GM21737 (cell line): ENCODE data around the gene NT5C.

ENCODE experiments used
- ATAC-seq: cut with Tn5 transposase; IDR thresholded peaks from one replicate; pipeline ENCODE4 v1.9.1; 2021; ENCODE audit warnings: mild to moderate bottlenecking, moderate library complexity; ENCODE audit not compliant: unreplicated experiment

NT5C gene

DNA sequence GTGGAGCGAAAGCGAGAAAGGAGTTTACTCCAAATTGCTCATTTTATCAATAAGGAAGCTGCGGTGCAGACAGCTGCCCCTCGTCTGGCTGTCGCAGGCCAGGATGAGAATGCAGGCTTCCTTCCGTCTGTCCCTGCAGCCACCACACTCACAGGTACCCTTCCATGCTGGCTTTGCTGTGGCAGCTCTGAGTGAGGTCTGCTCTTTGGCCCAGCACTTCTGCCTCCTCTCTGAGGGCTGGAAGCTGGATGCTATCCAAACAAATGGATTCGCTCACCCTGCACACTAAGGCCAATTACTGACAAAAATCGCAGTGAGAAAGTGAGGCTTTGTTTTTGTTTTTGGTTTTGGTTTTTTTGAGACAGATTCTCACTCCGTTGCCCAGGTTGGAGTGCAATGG, 14.8 kb downstream of the NT5C start:
- ATAC-seq, result no peak

DNA sequence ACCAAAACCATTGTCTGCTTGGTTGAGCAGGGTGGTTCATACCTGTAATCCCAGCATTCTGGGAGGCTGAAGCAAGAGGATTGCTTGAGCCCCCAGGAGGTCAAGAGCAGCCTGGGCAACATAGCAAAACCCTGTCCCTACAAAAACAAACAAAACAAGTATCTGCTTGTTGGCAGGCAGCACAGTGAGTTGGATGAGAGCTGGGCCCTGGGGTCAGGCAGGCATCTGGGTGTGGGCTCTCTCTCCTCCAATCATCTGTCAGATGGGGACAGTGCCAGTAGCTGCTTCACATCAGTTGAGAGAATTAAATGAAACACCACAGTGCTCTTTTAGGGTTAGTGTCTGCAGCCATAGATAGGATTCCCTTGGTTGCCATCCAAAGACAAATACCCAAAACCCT, 16.0 kb downstream of the NT5C start:
- ATAC-seq, result no peak

DNA sequence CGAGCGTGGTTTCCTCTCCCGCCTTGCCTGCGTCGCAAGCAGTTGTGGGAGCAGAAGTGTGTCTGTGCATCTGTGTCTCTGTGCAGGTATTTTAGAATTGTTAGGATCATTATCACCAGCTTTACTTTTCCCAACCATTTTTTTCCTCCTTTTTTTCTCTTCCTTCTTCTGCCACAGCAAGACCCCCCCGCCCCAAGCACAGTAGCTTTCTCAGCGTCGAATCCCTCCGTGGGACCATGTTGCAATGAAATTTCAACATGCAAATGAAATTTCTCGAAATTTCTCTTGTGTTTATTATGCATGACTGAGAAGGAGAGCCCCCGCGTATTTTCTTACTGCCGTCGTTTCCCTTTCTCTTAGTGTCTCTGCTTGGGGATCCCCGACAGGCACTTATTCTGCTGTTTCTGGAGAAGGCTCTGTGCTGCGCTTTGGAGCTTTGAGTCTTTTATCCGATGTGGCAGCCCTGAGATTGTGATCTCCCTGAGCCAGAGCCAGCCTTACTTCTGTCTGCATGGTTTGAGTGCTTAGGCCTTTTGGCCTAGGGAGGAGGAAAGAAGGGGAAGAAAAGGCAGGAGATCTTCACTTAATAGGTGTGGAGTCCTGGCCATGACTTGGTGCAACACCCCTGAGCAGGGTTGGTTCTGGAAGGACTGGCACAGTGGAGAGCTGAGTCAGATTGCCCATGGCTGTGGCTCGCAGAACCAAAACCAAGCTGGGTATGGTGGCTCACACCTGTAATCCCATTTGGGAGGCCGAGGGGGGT, 16.8 kb downstream of the NT5C start:
- no peak for ATAC-seq

DNA sequence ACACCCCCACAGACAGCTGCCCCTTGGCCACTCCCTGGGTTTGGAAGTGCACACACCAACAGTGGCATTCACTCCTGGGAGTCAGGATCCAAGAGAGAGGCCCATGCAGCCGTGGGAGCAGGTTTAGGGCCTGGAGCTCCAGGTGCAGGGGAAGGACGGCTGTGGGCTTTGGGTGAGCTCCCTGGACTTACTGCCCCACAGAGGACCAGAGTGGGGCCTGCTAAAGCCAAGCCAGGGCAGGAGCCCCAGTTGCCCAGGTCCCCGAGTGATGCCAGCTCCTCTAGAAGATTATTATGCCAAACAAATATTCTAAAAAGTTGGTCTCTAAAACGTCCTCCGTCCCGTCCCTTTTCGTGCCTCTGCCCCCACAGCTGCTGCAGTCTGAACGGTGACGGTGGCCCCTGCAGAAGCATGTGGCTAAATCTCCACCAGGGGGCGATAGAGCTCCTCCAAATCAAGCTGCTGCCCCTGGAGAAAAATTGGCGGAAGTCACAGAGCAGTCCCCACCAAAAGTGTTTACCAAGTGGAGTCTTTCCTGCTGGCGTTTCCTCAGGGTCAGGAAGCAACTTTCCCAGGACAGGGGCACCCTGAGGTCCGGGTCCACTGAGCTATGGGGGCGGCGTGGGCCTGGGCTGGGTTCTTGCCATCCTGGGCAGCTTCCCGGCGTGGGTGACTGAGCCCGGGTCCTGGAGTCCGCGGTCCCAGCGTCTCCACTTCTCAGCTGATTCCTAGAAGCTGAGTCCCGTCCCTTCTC, 17.6 kb downstream of the NT5C start:
- no peak for ATAC-seq

DNA sequence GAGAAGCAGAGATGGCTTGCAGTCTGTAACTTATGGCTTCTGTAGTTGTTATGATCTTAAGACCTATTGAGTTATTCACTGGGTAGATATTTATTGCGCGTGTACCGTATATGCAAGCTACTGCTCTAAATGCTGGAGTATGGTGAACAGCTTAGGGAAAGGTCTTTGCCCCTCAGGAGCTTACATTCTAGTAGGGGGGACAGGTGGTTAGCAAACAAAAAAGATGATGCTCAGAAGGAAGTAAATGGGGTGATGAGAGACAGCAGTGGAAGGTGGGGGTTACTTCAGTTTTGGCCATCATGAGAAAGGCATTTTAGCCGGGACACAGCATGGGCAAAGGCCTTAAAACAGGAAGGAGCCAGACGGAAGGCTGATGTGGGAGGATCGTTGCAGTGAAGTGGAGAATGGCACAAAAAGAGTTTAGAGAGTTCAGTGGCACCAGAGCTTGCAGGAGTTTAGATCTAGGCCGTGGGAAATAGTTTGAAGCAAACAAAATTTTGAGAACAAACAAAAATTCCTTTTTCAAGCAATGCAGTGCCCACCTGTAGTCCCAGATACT, 19.7 kb downstream of the NT5C start:
- ATAC-seq, result no peak

DNA sequence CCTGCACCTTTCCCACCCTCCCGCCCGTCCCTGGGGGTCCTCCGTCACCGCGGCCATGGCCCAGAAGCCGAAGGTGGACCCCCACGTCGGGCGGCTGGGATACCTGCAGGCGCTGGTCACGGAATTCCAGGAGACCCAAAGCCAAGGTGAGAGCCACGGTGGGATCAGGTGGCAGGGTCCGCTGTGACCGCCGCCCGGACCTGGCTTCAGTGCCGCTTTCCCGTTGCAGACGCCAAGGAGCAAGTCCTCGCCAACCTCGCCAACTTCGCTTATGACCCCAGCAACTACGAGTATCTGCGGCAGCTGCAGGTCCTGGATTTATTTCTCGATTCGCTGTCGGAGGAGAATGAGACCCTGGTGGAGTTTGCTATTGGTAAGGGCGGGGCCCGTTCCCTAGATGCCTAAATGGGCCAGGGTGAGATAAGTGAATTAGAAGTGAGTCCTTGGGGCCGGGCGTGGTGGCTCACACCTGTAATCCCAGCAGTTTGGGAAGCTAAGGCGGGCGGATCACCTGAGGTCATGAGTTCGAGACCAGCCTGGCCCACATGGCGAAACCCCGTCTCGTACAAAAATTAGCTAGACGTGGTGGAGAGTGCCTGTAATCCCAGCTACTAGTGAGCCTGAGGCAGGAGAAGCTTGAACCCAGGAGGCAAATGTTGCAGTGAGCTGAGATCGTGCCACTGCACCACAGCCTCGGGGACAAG, 21.2 kb downstream of the NT5C start:
- ATAC-seq, result no peak

DNA sequence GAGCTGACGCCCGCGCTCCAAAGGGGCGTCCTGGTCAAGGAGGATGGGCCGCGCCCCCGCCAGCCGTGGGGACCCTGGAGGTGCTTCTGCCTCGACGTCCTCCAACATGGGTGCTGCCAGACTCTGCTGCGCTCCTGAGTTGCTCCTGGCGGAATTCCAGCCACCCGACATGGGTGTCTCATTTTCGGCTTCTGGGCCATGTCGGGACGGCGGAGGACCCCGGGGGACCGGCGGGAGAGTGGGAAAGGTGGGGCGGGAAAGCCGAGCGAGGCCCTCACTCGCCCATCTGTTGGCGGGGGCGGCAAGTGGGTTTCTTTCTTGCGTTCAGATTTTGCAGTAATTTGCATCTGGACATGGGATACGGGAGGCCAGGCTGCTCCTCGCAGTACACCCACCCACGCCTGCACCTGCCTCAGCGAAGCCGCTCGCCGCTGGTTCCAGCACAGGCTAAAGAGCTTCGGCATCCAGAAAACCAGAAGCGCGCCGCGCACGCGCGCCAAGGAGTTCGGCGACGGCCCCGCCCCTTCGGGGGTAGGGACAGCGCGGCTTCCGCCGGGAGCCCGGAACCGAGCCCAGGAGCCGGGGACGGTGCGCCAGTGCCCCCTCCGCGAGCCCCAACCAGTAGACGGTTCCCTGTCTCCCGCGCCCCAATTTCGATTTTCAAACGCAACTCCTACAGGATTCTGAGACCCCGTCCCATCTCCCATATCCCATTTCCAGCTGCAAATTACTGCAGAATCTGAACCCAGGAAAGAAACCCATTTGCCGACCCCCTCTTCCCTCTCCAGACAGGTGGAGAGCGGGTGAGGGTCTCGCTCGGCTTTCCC, 21.9 kb downstream of the NT5C start, which contains the start of gene ARMC7:
TSS of gene ARMC7 (plus strand) at position 563 of the 827 bp plus-strand sequence. CDS start 320 bp downstream, outside the sequence.
- peak; percentile 53 for ATAC-seq

DNA sequence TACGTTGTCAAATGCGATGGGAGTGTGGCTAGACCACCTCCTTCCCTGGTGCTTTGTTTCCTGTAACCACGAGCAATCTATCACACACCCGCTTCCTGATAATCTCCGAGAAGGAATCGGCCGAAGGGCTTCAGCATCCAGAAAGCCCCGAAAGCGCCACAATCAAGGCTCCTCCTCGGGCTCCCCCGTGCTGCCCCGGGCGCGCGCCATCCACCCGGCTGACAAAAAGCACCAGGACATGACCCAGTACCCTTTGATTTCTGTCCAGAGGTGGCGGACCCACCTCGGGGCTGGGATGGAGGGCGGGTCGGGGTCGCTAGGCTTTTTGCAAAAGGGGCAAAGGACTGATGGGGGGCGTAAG, 22.5 kb downstream of the NT5C start:
- ATAC-seq, result no peak

DNA sequence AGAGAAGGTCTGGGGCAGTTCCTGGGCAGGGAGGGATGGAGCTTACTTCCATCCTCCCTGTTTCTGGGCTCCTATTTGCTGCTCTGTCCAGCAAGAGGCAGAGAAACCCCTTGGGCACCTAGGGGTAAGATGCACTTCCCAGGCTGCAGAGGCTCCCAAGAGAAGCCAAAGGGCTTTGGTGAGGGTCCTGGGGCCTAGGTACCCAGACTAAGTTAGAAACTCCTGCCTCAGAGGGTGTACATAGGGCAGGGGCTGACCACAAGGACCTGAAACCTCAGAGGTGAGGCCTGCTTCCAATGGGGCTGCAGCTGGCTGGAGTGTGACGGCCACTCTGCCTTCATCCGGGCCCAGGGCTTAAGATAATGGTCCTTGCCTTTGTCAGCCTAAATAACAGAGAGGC, 23.3 kb downstream of the NT5C start:
- ATAC-seq, result no peak

DNA sequence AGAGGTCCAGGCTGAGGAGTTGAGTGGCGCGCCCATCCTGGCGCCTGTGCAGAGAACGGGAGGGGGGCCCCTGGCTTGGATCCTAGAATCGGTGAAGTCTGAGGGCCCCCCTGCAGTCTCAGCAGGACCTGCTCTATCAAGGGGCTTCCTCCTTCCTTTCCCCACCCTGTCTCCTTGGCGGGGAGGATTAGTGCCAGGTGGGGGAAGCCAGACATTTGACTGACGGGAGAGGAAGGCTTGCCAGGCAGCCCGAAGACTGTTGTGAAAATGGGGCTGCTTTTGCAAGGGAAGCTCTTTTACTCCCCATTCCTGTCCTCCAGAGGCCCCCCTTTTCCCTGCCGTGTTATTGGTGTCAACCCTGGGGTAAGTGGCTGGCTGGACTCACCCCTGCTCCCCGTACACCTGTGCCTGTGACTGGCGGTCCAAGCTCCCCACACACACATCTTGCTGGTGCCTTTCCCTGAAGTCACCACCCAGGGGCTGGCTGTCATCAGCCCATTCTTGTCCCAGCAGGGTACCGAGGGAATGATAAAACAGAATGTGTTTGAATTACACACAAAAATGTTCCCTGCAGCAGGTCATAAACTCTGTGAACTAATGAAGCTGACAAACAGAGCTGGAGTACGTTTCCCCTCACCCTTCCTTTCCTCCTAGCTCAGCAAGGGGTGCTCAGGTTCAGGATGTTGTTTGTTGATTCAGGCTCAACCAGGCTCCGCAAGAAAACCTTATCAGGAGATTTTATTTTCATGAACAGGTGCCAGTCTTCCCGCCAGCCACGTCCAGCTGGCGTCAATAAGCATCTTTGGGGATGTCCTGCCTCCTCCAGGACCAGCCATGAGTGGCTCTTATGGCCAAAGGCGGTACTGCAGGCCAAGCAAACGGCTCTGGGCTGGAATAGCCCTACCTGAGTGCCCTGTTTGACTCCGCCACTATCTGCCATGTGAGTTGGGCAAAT, 26.1 kb downstream of the NT5C start:
- no peak for ATAC-seq

DNA sequence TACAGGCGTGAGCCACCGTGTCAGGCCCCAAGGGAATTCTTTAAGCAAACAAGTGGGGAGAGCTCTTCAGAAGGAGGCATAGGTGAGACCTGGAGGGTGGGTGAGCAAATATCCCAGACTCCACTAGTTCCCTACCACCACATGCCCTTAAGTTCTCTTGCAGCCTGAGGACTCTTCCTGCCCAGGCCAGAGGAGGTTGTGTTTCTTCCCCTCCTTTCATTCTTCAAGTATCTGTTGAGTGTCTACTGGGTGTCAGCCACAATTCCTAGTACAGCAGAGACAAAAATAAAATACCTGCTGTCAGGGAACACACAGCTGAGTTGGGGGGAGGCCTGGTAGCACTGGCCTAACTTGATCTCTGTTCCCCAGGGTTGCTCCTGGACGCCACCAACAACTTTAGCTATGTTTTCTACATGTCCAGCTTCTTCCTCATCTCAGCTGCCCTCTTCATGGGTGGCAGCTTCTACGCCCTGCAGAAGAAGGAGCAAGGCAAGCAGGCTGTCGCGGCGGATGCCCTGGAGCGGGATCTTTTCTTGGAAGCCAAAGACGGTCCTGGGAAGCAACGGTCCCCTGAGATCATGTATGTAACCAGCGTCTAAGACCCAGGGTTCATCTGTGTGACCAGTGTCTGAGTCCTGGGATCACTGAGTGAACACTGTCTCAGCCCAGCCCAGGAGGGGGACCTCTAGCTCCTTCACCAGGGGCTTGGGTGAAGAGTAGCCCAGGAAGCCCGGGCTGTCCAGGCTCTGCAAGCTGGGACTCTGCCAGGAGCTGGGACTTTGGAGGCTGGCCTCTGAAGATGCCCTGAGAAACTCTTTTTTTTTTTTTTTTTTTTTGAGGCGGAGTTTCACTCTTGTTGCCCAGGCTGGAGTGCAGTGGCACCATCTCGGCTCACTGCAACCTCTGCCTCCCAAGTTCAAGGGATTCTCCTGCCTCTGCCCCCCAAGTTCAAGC, 27.7 kb downstream of the NT5C start:
- no peak for ATAC-seq

DNA sequence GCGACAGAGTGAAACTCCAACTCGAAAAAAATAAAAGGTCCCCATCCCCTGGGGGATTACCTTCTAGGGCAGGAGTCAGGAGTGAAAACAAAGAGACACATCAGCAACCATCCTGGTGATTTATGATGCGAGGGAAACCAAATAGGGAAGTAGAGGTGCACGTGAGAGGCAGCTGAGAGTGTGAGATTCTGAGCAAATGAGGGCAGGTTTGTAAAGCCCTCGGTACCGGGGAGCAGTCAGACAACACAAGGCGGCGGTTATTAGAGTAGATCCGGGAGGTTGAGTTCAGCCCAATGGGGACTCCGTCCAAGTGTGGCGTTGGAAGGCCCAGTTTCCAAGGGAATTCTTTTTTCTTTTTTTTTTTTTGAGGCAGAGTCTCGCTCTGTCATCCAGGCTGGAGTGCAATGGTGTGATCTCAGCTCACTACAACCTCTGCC, 29.1 kb downstream of the NT5C start:
- no peak for ATAC-seq

DNA sequence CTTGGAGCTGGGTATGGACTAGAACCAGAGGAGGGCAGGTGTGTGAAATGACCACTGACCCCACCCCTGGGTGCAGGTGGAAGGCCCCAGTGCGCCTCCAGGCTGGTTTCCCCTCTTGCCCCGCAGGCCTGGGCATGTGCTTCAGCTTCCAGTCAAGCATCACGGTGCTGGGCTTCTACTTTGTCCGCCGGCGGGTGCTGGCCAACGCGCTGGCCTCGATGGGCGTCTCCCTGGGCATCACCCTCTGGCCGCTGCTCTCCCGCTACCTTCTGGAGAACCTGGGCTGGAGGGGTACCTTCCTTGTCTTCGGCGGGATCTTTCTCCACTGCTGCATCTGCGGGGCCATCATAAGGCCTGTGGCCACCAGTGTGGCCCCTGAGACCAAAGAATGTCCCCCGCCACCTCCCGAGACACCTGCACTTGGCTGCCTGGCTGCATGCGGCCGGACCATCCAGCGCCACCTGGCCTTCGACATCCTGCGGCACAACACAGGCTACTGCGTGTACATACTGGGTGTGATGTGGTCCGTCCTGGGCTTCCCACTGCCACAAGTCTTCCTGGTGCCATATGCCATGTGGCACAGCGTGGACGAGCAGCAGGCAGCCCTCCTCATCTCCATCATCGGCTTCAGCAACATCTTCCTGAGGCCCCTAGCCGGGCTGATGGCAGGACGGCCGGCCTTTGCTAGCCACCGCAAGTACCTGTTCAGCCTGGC, 31.5 kb downstream of the NT5C start:
- no peak for ATAC-seq

DNA sequence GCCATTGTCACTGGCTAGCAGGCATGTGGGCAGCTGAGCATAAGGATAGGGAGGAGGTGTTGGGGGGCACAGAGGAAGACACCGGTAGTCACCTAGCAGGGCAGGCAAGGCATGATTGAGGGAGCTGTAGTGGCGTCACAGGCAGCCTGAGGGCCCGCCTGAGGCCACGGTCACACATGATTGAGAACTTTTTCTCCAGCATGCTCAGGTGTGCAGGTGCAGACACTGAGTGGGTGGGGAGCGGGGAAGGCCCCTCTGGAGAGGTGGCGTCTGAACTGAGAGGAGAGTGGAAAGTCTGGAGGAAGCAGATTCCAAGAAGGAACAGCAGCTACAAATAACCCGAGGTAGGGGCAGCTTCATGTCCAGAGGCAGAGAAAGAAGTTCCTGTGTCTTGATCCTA, 32.7 kb downstream of the NT5C start:
- ATAC-seq, result no peak

DNA sequence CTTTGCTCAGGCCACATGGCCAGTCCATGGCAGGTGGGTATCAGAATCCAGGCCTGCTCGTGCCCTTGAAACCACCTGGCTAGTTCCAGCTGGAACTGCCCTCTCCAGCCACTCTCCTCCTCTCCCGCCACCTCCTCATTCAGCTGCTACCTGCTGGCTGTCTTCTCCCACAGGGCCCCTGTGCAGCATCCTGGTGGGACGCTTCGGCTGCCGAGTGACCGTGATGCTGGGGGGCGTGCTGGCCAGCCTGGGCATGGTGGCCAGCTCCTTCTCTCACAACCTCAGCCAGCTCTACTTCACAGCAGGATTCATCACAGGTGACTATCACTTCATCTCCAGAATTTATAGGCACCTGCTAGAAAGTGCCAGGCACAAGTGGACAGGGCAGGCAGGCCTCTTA, 33.7 kb downstream of the NT5C start:
- no peak for ATAC-seq

DNA sequence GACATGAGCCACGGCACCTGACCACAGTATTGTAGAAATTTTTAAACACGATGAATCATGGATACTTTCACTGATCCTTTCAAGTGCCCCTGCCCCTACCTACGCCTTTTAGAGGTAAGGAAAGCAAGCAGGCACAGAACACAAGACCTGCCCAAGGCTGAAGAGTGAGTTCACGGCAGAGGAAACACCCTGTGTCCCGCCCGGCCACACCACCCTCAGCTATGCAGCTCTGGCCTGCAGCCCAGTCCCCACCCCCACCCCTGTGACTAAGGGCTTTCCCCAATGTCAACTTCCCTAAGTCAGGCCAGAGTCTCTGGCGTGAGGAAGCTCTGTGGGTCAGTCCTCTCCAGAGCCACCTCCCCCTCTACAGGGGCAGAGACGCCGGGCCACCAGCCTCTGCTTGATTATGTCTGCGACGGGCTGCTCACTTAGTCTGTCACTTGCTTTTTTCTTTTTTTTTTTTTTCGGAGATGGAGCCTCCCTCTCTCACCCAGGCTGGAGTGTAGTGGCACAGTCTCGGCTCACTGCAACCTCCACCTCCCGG, 35.4 kb downstream of the NT5C start:
- no peak for ATAC-seq

DNA sequence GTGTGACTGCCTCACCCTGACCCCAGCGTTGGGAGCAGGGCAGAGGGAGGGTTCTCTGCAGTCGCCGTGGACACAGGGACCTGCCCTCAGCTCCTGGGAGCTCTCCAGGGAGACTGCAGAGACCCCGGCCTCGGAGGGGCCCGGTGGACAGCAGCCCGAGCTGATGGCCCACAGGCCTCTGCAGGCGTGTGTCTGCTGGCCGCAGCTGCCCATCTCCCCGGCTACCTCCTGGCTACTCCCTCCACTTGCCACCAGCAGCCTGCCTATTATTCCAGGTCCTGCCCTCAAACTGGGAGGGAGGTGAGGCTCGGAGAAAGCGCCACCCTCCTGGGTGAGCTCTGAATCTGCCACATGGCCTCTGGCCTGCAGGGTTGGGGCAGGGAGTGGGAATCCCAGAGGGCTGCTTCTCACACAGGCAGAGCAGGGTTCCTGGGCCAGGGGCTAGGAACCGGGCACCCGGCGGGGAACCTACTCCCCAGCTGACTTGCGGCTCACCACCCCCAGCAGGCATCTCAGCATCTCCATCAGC, 36.6 kb downstream of the NT5C start:
- ATAC-seq, result no peak
